GM21825 (cell line): ENCODE data around the gene GASK1A.
"Not testable (repeated sequence)": the region's sequence is repeated elsewhere in the genome, so short reads cannot be mapped to it uniquely, and the experiment has no call there.

Experiments used
- ATAC-seq: cut with Tn5 transposase; IDR thresholded peaks from one replicate; pipeline ENCODE4 v1.9.1; 2021; ENCODE audit warnings: mild to moderate bottlenecking, moderate library complexity; ENCODE audit not compliant: unreplicated experiment

Gene GASK1A

DNA sequence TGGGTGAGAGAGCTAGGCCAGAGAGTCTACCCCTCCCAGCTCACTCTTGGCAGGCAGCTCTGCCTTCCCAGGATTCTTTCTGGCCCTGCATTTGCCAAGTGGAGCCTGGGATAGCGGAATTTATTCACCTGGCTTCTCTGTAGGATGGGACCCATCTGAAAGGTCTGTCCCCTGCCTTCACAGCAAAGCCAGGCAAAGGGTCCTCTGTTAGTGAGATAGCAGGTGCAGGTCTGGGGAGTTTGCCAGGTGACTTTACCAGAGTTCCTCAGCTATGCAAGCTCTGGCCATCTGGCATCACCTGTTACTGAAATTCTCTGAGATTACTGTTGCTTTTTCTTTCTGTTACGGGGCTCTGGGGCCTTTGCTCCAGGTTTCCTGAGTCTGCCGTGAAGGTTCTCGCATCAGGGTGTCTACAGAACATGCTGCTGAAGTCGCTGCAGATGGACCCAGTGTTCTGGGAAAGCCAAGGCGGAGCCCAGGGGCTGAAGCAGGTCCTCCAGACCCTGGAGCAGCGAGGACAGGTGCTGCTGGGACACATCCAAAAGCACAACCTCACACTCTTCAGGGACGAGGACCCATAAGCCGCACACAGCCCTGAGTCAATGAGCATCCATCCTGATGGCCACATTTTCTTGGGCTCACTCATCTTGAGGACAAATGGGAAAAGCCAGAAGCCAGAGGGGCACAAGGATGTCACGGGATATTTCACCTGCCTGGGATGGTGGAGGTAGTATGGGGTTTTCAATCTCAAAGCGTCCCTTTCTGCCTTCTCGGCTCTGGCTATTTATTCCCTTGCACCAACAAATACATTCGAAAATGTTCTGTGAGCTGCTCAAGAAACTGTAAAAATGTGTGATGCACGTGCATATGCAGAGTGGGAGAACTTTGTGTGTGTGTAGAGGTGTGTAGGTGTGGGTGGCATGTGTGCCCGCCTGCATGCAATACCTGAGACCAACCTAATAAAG lies 77.0 kb downstream of the GASK1A start:
- ATAC-seq, result no peak

DNA sequence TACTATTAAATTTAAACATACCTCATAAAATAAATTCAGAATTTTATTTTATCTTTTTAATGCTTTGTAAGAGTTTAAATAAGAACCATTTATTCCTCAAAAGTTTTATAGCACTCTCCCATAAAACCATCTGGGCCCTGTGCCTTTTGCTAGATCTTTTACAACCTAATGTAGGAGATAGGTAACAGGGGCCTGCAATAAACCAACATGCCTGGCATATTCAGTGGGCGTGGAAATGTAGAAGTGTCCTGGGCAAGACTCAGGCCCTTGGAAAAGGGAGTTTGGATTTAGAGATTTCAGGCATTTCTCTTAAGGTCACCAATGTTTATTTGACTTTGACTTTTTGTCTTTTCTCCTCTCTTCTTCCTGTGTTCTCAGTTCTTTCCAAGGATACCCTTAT lies 80.3 kb downstream of the GASK1A start:
- ATAC-seq, result no peak

DNA sequence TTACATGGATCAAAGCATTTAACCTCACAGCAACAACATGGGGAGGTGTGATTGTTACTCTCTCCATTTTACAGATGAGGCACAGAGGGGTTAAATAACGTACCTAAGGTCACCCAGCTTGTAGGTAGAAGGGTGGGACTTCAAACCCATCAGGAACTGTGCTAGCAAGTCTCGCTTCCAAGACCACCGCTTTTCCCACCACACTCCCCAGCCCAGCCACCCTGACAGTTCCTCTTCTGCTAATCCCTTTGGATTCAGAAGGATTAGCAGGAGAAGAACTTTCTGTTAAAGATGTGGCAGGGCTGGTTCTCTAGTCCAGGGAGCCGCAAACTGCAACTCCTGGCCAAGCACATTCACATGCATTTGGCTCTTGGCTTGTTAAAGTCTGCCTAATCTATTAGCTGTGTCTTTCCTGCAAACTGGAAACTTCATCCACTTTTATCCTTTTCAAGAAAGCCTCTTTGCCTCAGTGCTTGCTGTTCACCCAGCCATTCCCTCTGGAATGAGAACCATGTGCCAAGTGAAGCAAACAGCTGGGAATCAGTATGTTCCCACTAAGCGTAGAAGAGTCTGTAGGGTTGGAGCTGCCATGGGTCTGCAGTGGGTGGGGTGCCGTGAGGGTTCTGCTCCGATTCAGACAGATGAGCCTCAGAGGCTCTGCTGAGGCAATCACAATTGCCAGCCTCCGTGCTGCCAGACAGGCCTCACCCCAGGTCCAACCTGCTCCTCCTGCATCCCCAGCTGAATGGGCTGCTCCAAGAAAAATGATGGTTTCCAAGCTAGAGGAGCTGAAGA lies 82.2 kb downstream of the GASK1A start:
- ATAC-seq, result no peak

DNA sequence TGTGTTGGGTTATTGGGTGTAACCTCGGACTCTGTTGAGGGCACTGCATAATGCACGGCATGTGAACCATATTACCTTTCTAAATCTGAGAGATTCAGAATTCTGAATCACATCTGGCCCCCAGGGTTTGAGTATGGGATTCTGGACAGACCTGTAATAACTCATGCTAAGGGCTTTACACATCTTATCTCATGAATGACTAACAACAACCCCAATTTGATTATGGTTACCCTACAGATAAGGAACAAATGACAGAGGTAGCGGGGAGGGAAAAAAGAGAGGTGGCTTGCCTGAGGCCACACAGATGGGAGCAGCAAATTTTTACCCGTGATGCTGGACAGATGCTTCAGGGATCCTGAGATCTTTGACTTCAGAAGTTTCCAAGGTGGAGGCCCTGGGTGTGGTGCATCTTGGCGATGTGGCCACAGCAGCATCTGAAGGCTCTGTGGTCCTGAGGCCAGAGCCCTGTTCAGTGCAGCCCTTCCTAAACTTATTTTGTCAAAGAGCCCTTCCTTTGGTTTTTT lies 83.0 kb downstream of the GASK1A start:
- ATAC-seq, result no peak

DNA sequence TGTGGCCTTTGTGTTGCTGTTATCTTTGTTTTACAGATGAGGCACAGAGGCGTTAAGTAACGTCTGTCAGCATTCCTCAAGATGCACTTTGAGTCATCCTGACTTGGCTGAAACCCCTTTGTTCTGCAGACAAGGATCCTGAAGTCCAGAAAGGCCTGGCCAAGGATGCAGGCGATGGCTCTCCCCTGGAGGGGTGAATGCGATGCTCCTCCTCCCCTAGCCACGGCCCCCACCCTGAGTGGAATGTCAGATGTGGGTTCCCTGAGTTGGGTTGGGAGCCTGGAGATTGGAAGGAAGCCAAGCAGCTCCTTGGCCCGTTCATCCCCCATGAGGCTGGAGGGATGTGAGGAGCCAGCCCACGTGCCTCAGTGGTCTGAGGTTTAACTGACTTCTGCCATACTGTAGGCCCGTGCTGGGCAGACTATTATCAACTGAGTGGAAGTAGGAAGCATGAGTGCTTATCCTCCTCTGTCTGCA lies 83.5 kb downstream of the GASK1A start:
- ATAC-seq, result no peak

DNA sequence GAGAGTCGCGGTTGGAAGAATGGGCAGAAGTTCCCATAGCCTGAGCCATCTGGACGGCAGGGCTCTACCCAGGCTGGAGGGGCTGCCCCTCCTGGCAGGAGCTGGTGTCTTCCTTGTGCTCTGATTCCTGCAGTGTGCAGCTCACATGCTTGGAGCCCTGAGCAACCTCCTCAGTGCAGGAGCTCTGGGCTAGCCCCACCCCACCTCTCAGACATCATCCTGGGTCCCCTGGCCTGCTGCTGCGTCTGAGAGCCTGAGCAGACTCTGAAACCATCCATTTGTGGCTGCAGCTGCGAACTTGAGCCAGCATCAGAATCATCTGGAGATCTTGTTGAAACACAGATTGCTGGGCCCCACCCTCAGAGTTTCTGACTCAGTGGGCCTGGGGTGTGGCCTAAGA lies 84.0 kb downstream of the GASK1A start:
- no peak for ATAC-seq

DNA sequence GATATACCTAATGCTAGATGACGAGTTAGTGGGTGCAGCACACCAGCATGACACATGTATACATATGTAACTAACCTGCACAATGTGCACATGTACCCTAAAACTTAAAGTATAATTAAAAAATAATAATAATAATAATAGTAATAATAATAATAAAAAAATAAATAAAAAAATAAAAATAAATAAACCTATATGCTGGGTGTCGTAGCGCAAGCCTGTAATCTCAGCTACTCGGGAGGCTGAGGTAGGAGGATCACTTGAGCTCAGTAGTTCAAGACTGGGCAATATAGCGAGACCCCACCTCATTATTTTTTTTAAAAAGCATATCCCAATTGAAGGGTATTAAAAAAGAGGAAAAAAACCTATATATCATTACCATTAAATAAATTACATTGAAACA lies 91.6 kb downstream of the GASK1A start:
- not testable (repeated sequence) for ATAC-seq

DNA sequence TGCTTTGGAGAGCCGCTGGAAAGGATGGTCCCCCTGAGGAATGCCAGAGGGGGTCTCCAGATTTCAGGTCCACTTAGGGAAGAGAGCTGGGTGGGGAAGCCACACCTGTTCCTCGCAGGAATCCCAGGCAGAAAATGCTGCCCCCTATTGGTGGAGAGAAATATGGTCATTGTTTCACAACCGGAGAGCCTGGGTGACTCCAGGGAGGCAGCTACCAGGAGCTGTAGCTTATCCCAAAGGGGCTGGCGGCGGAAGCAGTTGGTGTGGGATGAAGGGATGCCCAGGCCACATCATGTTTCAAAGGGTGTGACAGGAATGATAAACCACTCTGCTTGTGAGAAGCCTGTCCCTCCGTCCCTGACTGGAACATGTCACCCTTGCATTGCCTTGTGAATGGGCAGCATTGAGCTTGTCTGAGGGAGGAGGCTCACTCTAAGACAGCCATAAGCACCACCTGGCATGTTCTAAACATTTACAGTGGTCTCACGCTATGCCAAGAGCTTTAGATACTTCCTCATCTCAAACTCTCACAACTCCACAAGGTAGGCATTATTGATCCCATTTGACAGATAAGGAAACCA lies 92.3 kb downstream of the GASK1A start:
- ATAC-seq, result no peak

DNA sequence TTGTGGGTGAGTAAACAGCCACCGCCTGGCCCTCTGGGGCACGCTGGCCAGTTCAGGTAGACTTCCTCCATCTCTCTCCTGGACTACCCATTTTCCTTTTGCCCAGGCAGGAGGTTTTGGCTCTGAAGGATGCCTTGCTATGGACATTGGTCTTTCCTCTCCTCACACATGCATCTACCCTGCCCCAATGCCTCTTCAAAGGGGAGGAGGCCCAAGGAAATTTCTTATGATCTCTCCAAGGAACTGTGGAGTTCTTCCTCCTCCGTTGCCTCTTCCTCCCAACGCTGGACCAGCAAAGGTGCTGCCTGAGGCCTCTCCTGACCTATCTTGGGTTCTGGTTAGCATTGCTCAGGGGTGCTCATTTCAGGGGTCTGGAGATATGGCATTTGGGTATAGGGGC lies 93.2 kb downstream of the GASK1A start:
- ATAC-seq, result no peak

DNA sequence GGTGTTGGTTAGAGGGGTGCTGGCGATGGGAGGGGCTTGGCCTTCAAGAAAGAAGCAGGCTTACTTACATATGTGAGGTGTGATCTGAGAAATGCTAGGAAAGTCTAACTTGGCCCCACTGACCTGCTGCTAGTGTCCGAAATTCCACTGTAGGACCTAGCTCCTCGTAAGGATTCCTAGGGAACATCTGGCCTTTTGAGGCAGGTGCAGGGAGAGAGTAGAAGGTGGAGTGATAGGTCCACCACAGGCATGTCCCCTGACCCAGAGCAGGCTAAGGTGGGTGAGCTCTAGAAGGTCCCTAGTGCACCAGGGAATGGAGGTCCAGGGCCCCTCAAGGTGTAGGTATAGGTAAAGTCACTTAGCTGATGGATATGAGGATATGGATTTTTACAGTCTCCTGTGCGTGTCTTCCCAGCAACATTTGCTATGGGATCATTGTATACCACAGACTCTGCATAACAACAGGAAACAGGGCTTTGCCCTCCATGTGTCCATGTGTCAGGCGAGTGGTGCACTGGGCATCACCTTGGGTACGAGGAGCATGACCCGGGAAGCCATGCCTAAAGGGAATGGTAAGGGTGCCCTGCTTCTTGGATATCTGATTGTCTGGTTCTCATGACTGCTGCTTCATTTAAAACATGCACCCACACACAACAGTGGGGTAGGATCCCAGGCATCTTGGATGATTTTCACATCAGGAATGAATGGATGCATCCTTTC lies 94.2 kb downstream of the GASK1A start:
- ATAC-seq, result no peak

DNA sequence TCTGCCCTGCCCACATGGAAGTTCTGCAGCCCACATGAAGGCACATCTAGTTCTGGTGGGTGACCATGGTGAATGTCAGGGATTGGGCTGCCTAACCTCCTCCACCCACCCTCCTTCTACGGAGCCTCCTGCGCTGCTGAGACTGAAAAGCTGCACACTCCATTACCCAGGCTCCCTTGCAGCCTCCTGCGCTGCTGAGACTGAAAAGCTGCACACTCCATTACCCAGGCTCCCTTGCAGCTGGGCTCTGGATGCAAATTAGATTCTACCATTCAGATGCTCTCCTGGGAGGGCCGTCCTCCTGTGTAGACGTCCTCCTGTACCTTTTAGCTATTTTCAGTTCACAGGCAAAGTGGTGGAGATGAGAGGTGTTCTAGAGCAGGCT lies 94.7 kb downstream of the GASK1A start:
- no peak for ATAC-seq

DNA sequence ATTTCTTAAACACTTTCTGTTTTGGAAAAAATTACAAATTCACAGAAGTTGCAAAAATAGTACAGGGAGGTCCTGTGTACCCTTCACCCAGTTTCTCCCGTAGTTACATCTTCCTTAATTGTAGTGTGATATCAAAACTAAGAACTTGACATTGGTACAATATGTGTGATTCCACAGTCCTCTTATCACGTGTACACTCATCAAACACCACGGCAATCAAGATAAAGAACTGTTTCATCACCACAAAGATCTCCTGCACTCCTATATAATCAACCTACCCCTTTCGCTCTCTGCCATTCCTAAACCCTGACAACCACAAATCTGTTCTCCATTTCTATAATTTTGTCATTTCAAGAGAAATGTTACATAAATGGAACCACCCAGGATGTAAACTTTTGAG lies 95.4 kb downstream of the GASK1A start:
- no peak for ATAC-seq

DNA sequence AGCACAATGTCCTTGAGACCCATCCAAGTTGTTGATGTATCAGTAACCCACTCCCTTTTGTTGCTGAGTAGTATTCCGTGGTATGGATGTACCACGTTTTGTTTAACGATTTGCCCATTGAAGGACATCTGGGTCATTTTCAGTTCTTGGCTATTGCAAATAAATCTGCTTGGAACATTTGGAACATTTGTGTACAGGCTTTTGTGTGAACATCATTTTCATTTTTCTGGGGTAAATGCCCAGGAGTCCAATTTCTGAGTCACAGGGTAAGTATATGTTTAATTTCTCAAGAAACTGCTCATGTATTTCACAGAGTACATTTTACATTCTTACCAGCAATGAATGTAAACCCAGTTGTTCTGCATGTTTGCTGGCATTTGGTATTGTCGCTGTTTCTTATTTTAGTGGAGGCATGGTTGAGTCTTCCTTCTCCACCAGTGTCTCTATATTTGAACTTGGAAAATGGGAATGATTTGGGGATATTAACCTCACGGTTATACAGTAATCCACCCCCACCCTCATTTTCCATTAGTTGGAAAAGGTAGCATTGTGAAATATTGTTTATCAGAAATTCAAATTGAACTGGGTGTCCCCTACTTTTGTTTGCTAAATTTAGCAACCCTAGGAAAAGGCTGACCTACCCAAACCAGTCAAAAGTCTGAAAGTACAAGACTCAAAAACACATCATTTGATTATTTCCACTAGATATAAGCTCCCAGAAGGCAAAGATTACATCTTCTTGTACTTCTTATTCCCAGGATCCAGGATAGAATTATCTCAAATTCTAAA lies 96.0 kb downstream of the GASK1A start:
- ATAC-seq, result no peak

DNA sequence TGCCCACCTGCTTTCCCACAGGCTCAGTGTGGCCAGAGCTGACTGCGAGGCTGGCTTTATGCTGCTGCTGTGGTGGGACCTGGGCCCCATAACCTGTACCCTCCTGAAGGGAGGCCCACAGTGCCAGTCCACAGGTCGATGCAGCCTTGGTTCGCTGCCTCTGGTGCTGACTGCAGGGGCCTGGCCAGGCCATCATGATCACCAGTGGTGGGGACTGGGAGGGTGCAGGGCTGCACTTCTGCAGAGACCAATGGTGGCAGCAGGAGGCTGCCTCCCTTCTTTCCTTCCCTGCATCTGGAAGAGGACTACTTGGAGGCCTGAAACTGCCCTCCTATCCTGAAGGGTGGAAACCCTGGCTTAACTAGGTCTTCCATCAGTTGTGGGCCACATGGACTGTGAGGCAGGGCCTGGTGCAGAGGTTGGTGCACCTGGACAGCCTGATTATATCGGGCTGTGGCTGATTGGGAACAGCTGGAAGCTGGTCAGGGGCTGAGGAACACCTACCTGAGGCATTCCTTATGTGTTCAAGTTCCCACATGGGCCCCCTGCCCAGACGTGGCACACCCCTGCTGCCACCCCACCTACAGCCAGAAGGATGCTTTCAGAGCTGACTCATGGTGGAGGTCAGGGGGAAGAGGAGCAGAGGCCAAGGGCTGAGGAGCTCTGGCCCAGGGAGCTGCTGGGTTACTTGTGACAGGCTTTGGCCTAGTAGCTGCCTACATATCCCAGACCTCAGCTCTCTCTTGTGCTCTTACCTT lies 97.0 kb downstream of the GASK1A start:
- no peak for ATAC-seq

DNA sequence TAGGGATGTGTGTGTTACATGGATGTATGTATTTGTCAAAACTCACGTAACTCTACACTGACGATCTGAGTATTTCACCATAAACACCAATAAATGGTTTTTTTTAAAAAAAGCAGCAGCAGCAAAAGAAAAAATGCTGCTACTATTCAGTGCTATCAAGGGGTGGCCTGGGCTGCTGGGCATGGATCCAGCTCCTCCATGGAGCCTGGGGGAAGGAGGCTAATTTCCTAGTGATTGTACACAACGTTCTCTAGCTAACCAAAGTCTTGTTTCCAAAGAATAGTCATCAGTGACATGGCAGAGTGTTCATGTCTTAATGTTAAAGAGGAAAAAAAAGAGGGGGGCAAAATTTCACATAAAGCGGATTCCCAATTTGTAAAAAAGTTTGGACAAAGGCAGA lies 97.7 kb downstream of the GASK1A start:
- no peak for ATAC-seq

DNA sequence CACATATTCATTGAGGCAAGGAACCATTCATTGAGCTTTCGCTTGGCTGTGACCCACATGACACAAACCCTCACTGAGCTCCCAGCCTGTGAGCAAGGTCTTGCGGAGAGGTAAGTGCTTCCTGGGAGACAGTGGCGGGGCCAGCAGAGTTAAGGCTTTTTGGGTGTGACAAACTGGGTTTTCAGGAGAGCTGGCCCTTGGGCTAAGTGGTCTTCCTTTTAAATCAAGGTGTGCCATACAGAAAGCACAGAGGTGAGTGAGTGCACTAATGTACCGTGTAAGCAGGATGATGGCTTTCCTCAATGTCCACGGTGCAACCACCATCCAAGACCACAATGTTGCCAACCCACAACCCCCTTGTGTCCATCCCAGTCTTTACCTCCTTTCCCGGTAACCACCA lies 98.2 kb downstream of the GASK1A start:
- no peak for ATAC-seq

DNA sequence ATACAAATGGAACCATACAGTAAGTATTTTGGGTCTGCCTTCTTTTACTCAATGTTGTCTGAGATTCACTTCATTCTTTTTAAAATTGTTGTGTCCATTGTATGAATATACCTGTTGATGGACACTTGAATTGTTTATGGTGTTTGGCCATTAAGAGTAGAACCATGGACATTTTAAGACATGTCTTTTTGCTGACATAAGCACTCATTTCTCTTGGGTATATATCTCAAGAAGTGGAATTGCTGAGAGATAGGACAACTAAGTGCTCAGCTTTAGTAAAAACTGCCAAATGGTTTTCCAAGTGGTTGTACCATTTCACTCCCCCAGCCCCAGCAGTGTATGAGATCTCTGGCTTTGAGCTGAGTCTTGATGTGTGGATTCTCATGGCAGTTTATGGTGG lies 98.6 kb downstream of the GASK1A start:
- no peak for ATAC-seq

DNA sequence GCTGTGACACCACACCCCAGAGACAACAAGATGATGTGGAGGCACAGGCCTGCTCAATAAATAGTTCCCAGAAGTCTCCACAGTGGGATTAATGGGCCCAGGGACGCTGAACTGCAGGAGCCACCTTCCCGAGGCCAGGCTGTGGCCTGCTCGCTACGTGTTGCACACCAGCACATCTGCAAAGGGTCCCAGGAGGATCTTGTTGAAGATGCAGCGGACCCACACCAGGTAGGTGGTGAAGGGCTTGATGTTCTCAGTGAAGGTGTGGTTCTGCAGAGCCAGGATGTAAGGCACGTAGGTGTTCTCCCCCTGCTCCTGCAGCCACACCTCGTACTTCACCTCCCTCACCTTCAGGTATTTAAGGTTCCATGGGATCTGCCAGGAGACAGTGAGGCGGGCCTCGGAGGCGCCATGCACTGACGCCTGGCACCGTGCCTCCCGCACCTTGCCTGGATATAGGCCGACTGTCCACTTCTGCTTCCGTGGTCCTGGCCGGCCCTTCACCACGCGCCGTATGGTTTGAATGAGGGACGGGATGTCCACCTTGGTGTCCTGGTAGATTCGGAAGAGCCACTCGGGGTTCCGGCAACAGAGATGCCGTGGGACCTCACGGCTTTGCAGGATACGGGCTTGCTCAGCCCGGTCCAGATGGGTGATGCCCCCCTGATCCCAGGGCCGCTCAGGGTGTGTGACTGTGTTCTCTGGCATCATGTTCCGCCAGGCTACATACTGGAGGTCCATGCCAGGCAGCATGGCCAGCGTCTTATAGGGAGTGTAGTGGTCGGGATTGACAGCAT lies 100.6 kb downstream of the GASK1A start:
- no peak for ATAC-seq
